ENCODE measurements around the gene EEFSEC. TPM values are rescaled to one million over a fixed set of nuclear protein-coding genes. Genes with fewer than 3 reads are reported as not detected.

The EEFSEC gene
- total RNA-seq, 1 donor from 2014 or later, result 6.1 TPM

DNA sequence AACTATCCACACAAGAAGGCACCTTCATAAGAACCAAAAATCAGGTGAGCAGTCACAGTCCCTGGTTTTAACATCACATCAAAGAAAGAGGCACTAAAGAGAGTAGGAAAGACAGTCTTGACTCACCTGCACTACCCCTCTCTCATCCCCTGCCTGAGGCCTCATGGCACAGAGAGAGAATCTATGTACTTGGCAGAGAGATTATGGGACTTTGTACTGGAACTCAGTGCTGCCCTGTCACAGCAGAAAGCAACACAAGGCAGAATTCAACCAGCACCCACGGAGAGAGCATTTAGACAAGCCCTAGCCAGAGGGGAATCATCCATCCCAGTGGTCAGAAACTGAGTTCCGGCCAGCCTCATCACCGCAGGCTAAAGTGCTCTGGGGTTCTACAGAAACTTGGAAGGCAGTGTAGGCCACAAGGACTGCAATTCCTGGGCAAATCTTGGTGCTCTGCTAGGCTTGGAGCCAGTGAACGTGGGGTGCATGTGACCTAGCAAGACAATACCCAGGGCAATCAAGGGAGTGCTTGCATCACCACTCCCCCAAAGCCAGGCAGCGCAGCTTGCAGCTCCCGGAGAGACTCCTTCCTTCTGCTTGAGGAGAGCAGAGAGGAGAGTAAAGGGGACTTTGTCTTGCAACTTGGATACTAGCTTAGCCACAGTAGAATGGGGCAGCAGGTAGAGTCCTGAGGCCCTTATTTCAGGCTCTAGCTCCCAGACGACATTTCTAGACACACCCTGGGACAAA is 21.2 kb upstream of the EEFSEC start:
- H3K27ac ChIP-seq (ENCODE audit: low read depth, low read length), result no peak overlapping the region
- Mint-ChIP-seq H3K9me3 (ENCODE audit: unreplicated experiment) (peaks cover 5% of the 10 kb centered on the region), H3K4me3 (ENCODE audit: unreplicated experiment) (no peak overlapping the region), H3K4me1 (ENCODE audit: low read depth, unreplicated experiment) (no peaks in the 10 kb centered on the region), H3K36me3 (ENCODE audit: low read depth, unreplicated experiment) (no peaks in the 10 kb centered on the region), H3K27ac (ENCODE audit: unreplicated experiment) (peak overlapping the region; percentile 28), H3K27me3 (ENCODE audit: low read depth, unreplicated experiment) (peaks cover 15% of the 10 kb centered on the region)
- no peak for FAIRE-seq
- no peak for DNase-seq (ENCODE audit: low read depth)
- no peak overlapping the region for H2AFZ ChIP-seq (ENCODE audit: low read depth, low read length)
- no peaks in the 10 kb centered on the region for H4K20me1 ChIP-seq (ENCODE audit: insufficient read depth, low read length)
- TF ChIP-seq CTCF (IDR thresholded peaks at IDR 0.05; ENCODE audit: insufficient read depth, low read depth, low read length), result no peak
- TF ChIP-seq EZH2 (IDR thresholded peaks at IDR 0.05; ENCODE audit: insufficient read depth, low read length), result no peak
- no peaks in the 10 kb centered on the region for H3K4me1 ChIP-seq (ENCODE audit: insufficient read depth, low read length)
- H3K4me3 ChIP-seq (ENCODE audit: insufficient read depth, low read depth, low read length), result no peak overlapping the region
- H3K79me2 ChIP-seq (ENCODE audit: insufficient read depth, low read length), result no peaks in the 10 kb centered on the region
- no peaks in the 10 kb centered on the region for H3K36me3 ChIP-seq (ENCODE audit: insufficient read depth, low read length)
- H3K4me2 ChIP-seq (ENCODE audit: low read length), result no peak overlapping the region
- no peak overlapping the region for H3K9ac ChIP-seq (ENCODE audit: low read length)
- peaks cover 2% of the 10 kb centered on the region for H3K27me3 ChIP-seq (ENCODE audit: insufficient read depth, low read length)
- no peaks in the 10 kb centered on the region for H3K9me3 ChIP-seq (ENCODE audit: insufficient read depth, low read depth, low read length)

DNA sequence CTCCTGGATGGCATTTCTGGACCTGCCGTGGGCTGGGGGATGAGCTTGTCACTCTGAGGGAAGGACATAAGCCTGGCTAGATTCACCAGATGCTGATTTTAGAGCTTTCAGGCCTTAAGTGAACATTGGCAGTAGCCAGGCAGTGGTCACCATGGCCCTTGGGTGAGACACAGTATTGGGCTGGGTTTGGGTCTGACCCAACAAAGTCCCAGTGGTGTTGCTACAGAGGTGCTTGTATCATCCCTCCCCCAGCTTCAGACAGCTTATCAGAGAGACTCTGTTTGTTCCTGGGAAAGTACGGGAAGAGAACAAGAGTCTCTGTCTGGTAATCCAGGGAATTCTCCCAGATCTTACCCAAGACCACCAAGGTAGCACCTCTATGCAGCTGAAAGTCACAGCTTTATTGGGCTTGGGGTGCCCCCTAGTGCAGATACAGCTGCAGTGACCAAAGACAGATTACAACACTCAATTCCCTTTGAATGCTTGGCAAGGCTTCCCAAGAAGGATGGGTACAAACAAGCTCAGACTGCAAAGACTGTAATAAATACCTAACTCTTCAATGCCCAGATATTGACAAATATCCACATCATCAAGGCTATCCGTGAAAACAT is 19.9 kb upstream of the EEFSEC start:
- no peak overlapping the region for H3K4me2 ChIP-seq (ENCODE audit: low read length)
- peaks cover 7% of the 10 kb centered on the region for H3K27me3 ChIP-seq (ENCODE audit: insufficient read depth, low read length)
- peak; percentile 34 for DNase-seq (ENCODE audit: low read depth)
- Mint-ChIP-seq H3K36me3 (ENCODE audit: low read depth, unreplicated experiment) (no peaks in the 10 kb centered on the region), H3K4me1 (ENCODE audit: low read depth, unreplicated experiment) (no peaks in the 10 kb centered on the region), H3K27me3 (ENCODE audit: low read depth, unreplicated experiment) (peaks cover 19% of the 10 kb centered on the region), H3K9me3 (ENCODE audit: unreplicated experiment) (peaks cover 5% of the 10 kb centered on the region), H3K4me3 (ENCODE audit: unreplicated experiment) (peak overlapping the region; percentile 4), H3K27ac (ENCODE audit: unreplicated experiment) (no peak overlapping the region)
- H3K4me1 ChIP-seq (ENCODE audit: insufficient read depth, low read length), result no peaks in the 10 kb centered on the region
- H3K9ac ChIP-seq (ENCODE audit: low read length), result no peak overlapping the region
- H3K79me2 ChIP-seq (ENCODE audit: insufficient read depth, low read length), result no peaks in the 10 kb centered on the region
- FAIRE-seq, result peak; percentile 29
- H3K36me3 ChIP-seq (ENCODE audit: insufficient read depth, low read length), result no peaks in the 10 kb centered on the region
- no peaks in the 10 kb centered on the region for H3K9me3 ChIP-seq (ENCODE audit: insufficient read depth, low read depth, low read length)
- H2AFZ ChIP-seq (ENCODE audit: low read depth, low read length), result no peak overlapping the region
- H3K4me3 ChIP-seq (ENCODE audit: insufficient read depth, low read depth, low read length), result no peak overlapping the region
- no peaks in the 10 kb centered on the region for H4K20me1 ChIP-seq (ENCODE audit: insufficient read depth, low read length)
- TF ChIP-seq EZH2 (IDR thresholded peaks at IDR 0.05; ENCODE audit: insufficient read depth, low read length), result no peak
- TF ChIP-seq CTCF (IDR thresholded peaks at IDR 0.05; ENCODE audit: insufficient read depth, low read depth, low read length), result peak; percentile 86
- no peak overlapping the region for H3K27ac ChIP-seq (ENCODE audit: low read depth, low read length)

DNA sequence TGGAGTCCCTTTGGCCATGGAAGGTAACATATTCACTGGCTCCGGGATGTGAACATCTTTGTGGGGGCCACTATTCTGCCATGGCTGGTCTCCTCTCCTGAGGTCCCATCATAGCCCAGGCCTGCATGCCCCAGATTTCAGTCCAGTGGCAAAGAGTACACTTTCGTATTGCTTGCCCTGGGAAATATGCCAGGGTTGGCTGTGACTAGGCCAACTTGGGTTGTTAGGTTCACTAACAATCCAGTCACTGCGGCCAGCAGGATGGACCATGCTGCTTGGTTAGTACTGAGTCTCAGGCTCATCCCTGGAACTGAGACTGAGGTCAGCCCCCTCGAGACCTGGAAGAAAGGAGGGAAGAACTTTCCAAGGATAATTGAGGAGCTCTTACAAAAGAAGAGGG is 9.8 kb upstream of the EEFSEC start:
- H3K36me3 ChIP-seq (ENCODE audit: insufficient read depth, low read length), result no peaks in the 10 kb centered on the region
- H3K27me3 ChIP-seq (ENCODE audit: insufficient read depth, low read length), result peaks cover 5% of the 10 kb centered on the region
- peaks cover 5% of the 10 kb centered on the region for H3K36me3 Mint-ChIP-seq (ENCODE audit: low read depth, unreplicated experiment)
- H3K9me3 Mint-ChIP-seq (ENCODE audit: unreplicated experiment), result no peaks in the 10 kb centered on the region
- H3K4me3 ChIP-seq (ENCODE audit: insufficient read depth, low read depth, low read length), result no peak overlapping the region
- H3K4me3 Mint-ChIP-seq (ENCODE audit: unreplicated experiment), result no peak overlapping the region
- no peak overlapping the region for H3K27ac ChIP-seq (ENCODE audit: low read depth, low read length)
- TF ChIP-seq EZH2 (IDR thresholded peaks at IDR 0.05; ENCODE audit: insufficient read depth, low read length), result no peak
- TF ChIP-seq CTCF (IDR thresholded peaks at IDR 0.05; ENCODE audit: insufficient read depth, low read depth, low read length), result no peak
- H4K20me1 ChIP-seq (ENCODE audit: insufficient read depth, low read length), result no peaks in the 10 kb centered on the region
- peaks cover 34% of the 10 kb centered on the region for H3K27me3 Mint-ChIP-seq (ENCODE audit: low read depth, unreplicated experiment)
- H3K79me2 ChIP-seq (ENCODE audit: insufficient read depth, low read length), result no peaks in the 10 kb centered on the region
- no peaks in the 10 kb centered on the region for H3K9me3 ChIP-seq (ENCODE audit: insufficient read depth, low read depth, low read length)
- H3K9ac ChIP-seq (ENCODE audit: low read length), result no peak overlapping the region
- no peaks in the 10 kb centered on the region for H3K4me1 ChIP-seq (ENCODE audit: insufficient read depth, low read length)
- no peak for FAIRE-seq
- no peak overlapping the region for H3K4me2 ChIP-seq (ENCODE audit: low read length)
- no peak for DNase-seq (ENCODE audit: low read depth)
- no peak overlapping the region for H3K27ac Mint-ChIP-seq (ENCODE audit: unreplicated experiment)
- H2AFZ ChIP-seq (ENCODE audit: low read depth, low read length), result no peak overlapping the region
- no peaks in the 10 kb centered on the region for H3K4me1 Mint-ChIP-seq (ENCODE audit: low read depth, unreplicated experiment)
